ENCODE data around the gene ARID1B. TPM values are rescaled to one million over a fixed set of nuclear protein-coding genes. Genes with fewer than 3 reads are reported as not detected.

Gene ARID1B
- total RNA-seq, 1 experiment from 2014 or later: 60.3 TPM

DNA sequence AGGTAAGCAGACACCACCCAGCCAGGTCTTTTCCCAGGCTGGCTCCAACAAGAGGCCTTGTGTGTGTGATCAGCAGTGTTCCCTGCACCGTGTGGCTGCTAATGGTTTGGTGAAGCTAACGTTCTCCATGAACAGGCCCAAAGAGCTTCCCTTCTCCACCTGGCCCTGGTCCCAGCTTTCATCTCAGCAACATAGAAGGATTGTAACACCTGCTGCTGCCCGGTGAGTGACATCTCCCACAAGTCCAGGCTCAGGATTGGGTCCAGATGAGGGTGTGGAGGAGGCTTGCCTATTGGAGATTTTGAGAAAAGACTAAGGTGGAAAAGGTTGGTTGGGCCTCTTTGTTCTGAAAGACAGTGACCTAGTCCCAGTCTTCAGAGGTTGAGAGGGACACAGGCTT, 456.5 kb downstream of the ARID1B start (continued):
- TF ChIP-seq, protein P1, sequence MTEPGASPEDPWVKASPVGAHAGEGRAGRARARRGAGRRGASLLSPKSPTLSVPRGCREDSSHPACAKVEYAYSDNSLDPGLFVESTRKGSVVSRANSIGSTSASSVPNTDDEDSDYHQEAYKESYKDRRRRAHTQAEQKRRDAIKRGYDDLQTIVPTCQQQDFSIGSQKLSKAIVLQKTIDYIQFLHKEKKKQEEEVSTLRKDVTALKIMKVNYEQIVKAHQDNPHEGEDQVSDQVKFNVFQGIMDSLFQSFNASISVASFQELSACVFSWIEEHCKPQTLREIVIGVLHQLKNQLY (CRISPR knock-in tag; IDR thresholded peaks at IDR 0.05): no peak
- TF ChIP-seq, protein P2, sequence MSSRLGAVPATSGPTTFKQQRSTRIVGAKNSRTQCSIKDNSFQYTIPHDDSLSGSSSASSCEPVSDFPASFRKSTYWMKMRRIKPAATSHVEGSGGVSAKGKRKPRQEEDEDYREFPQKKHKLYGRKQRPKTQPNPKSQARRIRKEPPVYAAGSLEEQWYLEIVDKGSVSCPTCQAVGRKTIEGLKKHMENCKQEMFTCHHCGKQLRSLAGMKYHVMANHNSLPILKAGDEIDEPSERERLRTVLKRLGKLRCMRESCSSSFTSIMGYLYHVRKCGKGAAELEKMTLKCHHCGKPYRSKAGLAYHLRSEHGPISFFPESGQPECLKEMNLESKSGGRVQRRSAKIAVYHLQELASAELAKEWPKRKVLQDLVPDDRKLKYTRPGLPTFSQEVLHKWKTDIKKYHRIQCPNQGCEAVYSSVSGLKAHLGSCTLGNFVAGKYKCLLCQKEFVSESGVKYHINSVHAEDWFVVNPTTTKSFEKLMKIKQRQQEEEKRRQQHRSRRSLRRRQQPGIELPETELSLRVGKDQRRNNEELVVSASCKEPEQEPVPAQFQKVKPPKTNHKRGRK (CRISPR knock-in tag; IDR thresholded peaks at IDR 0.05; ENCODE audit: borderline replicate concordance): no peak
- TF ChIP-seq NR1H2 (CRISPR knock-in tag; IDR thresholded peaks at IDR 0.05) (no peak), ETV6 (CRISPR knock-in tag; IDR thresholded peaks at IDR 0.05) (no peak), MAX (CRISPR knock-in tag; IDR thresholded peaks at IDR 0.05) (no peak), ZBTB21 (CRISPR knock-in tag; IDR thresholded peaks at IDR 0.05; ENCODE audit: borderline replicate concordance) (no peak), FOXP1 (CRISPR knock-in tag; IDR thresholded peaks at IDR 0.05; ENCODE audit: borderline replicate concordance) (no peak)
- TF ChIP-seq, protein P3, sequence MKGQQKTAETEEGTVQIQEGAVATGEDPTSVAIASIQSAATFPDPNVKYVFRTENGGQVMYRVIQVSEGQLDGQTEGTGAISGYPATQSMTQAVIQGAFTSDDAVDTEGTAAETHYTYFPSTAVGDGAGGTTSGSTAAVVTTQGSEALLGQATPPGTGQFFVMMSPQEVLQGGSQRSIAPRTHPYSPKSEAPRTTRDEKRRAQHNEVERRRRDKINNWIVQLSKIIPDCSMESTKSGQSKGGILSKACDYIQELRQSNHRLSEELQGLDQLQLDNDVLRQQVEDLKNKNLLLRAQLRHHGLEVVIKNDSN (CRISPR knock-in tag; IDR thresholded peaks at IDR 0.05): no peak

DNA sequence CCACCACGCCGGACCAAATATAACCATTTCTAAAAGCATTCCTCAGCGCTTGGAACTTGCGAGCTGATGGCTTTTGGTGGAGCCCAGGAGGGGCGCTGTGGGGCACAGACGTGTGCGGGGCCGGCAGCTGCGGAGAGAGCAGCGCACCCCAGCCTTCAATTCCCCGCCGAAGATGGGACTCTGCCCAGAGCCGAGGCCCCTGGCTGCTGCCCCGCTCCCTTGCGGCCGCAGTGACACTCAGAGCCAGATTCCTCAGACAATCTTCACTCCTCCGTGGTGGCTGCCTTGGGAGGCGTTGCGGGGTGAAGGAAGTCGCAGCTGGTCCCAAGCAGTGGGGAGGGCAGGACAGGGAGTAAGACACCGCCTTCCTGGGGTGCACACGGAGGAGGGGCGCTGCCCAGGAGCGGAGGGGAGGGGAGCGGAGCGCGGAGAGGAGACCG, 458.4 kb downstream of the ARID1B start:
- peak; percentile 88 for ATAC-seq
- peak; percentile 80 for DNase-seq (ENCODE audit: low spot score)
- TF ChIP-seq, protein P4, sequence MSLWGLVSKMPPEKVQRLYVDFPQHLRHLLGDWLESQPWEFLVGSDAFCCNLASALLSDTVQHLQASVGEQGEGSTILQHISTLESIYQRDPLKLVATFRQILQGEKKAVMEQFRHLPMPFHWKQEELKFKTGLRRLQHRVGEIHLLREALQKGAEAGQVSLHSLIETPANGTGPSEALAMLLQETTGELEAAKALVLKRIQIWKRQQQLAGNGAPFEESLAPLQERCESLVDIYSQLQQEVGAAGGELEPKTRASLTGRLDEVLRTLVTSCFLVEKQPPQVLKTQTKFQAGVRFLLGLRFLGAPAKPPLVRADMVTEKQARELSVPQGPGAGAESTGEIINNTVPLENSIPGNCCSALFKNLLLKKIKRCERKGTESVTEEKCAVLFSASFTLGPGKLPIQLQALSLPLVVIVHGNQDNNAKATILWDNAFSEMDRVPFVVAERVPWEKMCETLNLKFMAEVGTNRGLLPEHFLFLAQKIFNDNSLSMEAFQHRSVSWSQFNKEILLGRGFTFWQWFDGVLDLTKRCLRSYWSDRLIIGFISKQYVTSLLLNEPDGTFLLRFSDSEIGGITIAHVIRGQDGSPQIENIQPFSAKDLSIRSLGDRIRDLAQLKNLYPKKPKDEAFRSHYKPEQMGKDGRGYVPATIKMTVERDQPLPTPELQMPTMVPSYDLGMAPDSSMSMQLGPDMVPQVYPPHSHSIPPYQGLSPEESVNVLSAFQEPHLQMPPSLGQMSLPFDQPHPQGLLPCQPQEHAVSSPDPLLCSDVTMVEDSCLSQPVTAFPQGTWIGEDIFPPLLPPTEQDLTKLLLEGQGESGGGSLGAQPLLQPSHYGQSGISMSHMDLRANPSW (CRISPR knock-in tag; conservative IDR thresholded peaks at IDR 0.05; ENCODE audit: low read depth): no peak
- TF ChIP-seq, protein P5, sequence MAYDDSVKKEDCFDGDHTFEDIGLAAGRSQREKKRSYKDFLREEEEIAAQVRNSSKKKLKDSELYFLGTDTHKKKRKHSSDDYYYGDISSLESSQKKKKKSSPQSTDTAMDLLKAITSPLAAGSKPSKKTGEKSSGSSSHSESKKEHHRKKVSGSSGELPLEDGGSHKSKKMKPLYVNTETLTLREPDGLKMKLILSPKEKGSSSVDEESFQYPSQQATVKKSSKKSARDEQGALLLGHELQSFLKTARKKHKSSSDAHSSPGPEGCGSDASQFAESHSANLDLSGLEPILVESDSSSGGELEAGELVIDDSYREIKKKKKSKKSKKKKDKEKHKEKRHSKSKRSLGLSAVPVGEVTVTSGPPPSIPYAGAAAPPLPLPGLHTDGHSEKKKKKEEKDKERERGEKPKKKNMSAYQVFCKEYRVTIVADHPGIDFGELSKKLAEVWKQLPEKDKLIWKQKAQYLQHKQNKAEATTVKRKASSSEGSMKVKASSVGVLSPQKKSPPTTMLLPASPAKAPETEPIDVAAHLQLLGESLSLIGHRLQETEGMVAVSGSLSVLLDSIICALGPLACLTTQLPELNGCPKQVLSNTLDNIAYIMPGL (CRISPR knock-in tag; IDR thresholded peaks at IDR 0.05): peak; percentile 53
- TF ChIP-seq GRHL2 (CRISPR knock-in tag; IDR thresholded peaks at IDR 0.05; ENCODE audit: insufficient replicate concordance, severe bottlenecking) (no peak), IRF2 (CRISPR knock-in tag; IDR thresholded peaks at IDR 0.05; ENCODE audit: borderline replicate concordance, low read depth) (no peak), MAX (CRISPR knock-in tag; IDR thresholded peaks at IDR 0.05) (peak; percentile 45; the same call in 1 of the 2 replicates), USF2 (CRISPR knock-in tag; IDR thresholded peaks at IDR 0.05) (no peak), KAT7 (CRISPR knock-in tag; IDR thresholded peaks at IDR 0.05; ENCODE audit: borderline replicate concordance) (no peak), ZNF232 (CRISPR knock-in tag; IDR thresholded peaks at IDR 0.05) (no peak), ZNF138 (CRISPR knock-in tag; conservative IDR thresholded peaks at IDR 0.05) (0 out of 2 replicates have a peak, but pooled peaks have one; percentile 64), ETV6 (CRISPR knock-in tag; IDR thresholded peaks at IDR 0.05) (peak; percentile 40; the same call in 1 of the 2 replicates), CTCF (IDR thresholded peaks at IDR 0.05) (peak; percentile 62), ZNF396 (CRISPR knock-in tag; IDR thresholded peaks at IDR 0.05; ENCODE audit: borderline replicate concordance) (no peak), SP1 (CRISPR knock-in tag; conservative IDR thresholded peaks at IDR 0.05) (no peak), ZNF281 (CRISPR knock-in tag; IDR thresholded peaks at IDR 0.05) (no peak)

More for the DNA sequence above, 458.4 kb downstream of the ARID1B start:
- peaks cover 47% of the 10 kb centered on the region for H3K27me3 Mint-ChIP-seq (ENCODE audit: low read depth)
- ChIA-PET POLR2A (interaction anchor here (0.6 to 0.7 kb wide), 3 partner anchors 41 to 932 kb away, joined by 3 to 5 read pairs (median 3); no protein-coding TSS in a partner anchor), CTCF (interaction anchor here (0.6 to 2.7 kb wide), 31 partner anchors 9 to 908 kb away, joined by 3 to 20 read pairs (median 4); no protein-coding TSS in a partner anchor)
- H3K4me1 Mint-ChIP-seq: peaks cover 27% of the 10 kb centered on the region
- no peak overlapping the region; the same call in 1 of the 2 replicates for H3K27ac Mint-ChIP-seq
- peaks cover 5% of the 10 kb centered on the region; the same call in 1 of the 2 replicates for H3K9me3 Mint-ChIP-seq
- no peaks in the 10 kb centered on the region for H3K36me3 Mint-ChIP-seq
- H3K4me3 Mint-ChIP-seq: peak overlapping the region; percentile 97
